HG02870 (cell line): Measurements from ENCODE around the gene SLC25A42.
"Not testable (repeated sequence)": the region's sequence is repeated elsewhere in the genome, so short reads cannot be mapped to it uniquely, and the experiment has no call there.

Source experiments
- ATAC-seq: cut with Tn5 transposase; IDR thresholded peaks from one replicate; pipeline ENCODE4 v1.9.1; 2021; ENCODE audit warnings: mild to moderate bottlenecking, moderate library complexity; ENCODE audit not compliant: unreplicated experiment

Gene SLC25A42

GRCh38 chr19:19105365-19106055 is 41.7 kb downstream of the SLC25A42 start:
- ATAC-seq, result no peak

- no peak for ATAC-seq
Measured at GRCh38 chr19:19106056-19106551, 42.3 kb downstream of the SLC25A42 start.

- not testable (repeated sequence) for ATAC-seq
Measured at GRCh38 chr19:19106938-19107337, 43.1 kb downstream of the SLC25A42 start.

- no peak for ATAC-seq
Measured at GRCh38 chr19:19107654-19108053, 43.9 kb downstream of the SLC25A42 start.

GRCh38 chr19:19109601-19110000 is 45.8 kb downstream of the SLC25A42 start:
- ATAC-seq, result no peak

GRCh38 chr19:19110410-19111135 is 46.8 kb downstream of the SLC25A42 start:
- ATAC-seq, result no peak

GRCh38 chr19:19111136-19111835 is 47.5 kb downstream of the SLC25A42 start:
- no peak for ATAC-seq

- no peak for ATAC-seq
Measured at GRCh38 chr19:19111967-19112580, 48.3 kb downstream of the SLC25A42 start.

GRCh38 chr19:19113040-19113626 is 49.3 kb downstream of the SLC25A42 start:
- ATAC-seq, result no peak

GRCh38 chr19:19115954-19116353 is 52.2 kb downstream of the SLC25A42 start:
- no peak for ATAC-seq

GRCh38 chr19:19119325-19120237 is 55.8 kb downstream of the SLC25A42 start:
- no peak for ATAC-seq

GRCh38 chr19:19120308-19121231 is 56.8 kb downstream of the SLC25A42 start:
- no peak for ATAC-seq

GRCh38 chr19:19121371-19121770 is 57.6 kb downstream of the SLC25A42 start:
- no peak for ATAC-seq

- no peak for ATAC-seq
Measured at GRCh38 chr19:19122902-19123301, 59.1 kb downstream of the SLC25A42 start.

GRCh38 chr19:19123386-19123785 is 59.6 kb downstream of the SLC25A42 start:
- no peak for ATAC-seq

GRCh38 chr19:19126102-19126501 is 62.3 kb downstream of the SLC25A42 start:
- ATAC-seq, result no peak

- ATAC-seq, result no peak
Measured at GRCh38 chr19:19131989-19132388, 68.2 kb downstream of the SLC25A42 start.

- no peak for ATAC-seq
Measured at GRCh38 chr19:19132912-19133311, 69.1 kb downstream of the SLC25A42 start.

GRCh38 chr19:19133985-19134384 is 70.2 kb downstream of the SLC25A42 start:
- ATAC-seq, result no peak
